GM18505 (cell line): Measurements from ENCODE around the gene SRPK3.
"Not testable (repeated sequence)": the region's sequence is repeated elsewhere in the genome, so short reads cannot be mapped to it uniquely, and the experiment has no call there.

ENCODE experiments used
- ATAC-seq: cut with Tn5 transposase; IDR thresholded peaks from one replicate; pipeline ENCODE4 v1.9.1; 2021; ENCODE audit not compliant: unreplicated experiment
- POLR2A ChIP-seq: IDR thresholded peaks from 4 replicates; pipeline ENCODE4 v1.6.1; 2011; ENCODE audit warnings: borderline replicate concordance; ENCODE audit not compliant: insufficient read depth, insufficient read length; ENCODE audit errors: extremely low read depth

The SRPK3 gene

GRCh38 chrX:153805436-153805835 lies 24.6 kb downstream of the SRPK3 start:
- no peak for ATAC-seq
- no peak for TF ChIP-seq POLR2A

DNA sequence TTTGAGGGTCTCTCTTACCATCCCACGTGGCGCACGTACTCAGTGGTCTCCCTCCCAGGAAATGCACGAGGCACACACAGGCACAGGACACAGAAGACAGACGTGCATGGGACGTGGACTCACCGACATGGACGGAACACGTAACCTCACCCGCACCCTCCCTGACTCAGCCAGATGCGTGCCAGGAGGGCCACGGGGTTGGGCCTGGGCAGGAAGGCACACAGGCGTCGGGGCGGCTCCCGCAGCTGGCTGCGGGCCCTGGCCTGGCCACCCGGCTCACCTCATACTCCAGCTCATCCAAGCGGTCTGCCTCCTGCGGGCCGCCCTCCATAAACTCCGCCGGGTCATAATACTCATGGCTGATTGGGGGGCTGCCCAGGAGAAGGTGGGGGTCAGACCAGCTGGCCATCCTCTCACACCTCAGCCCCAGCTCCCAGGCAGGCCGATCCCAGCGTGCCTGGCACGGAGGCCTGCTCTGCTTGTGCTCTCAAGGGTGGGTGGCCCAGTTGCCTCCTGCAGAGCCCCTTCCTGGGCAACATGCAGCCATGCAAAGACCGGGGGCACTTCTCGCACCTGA lies 26.2 kb downstream of the SRPK3 start:
- ATAC-seq, result no peak
- no peak for TF ChIP-seq POLR2A

GRCh38 chrX:153807976-153808375 lies 27.1 kb downstream of the SRPK3 start:
- no peak for TF ChIP-seq POLR2A
- ATAC-seq, result no peak

- ATAC-seq, result no peak
- TF ChIP-seq POLR2A, result no peak
Measured at GRCh38 chrX:153812220-153812619, 31.4 kb downstream of the SRPK3 start.

- ATAC-seq, result no peak
Measured at GRCh38 chrX:153813161-153813560, 32.3 kb downstream of the SRPK3 start.

DNA sequence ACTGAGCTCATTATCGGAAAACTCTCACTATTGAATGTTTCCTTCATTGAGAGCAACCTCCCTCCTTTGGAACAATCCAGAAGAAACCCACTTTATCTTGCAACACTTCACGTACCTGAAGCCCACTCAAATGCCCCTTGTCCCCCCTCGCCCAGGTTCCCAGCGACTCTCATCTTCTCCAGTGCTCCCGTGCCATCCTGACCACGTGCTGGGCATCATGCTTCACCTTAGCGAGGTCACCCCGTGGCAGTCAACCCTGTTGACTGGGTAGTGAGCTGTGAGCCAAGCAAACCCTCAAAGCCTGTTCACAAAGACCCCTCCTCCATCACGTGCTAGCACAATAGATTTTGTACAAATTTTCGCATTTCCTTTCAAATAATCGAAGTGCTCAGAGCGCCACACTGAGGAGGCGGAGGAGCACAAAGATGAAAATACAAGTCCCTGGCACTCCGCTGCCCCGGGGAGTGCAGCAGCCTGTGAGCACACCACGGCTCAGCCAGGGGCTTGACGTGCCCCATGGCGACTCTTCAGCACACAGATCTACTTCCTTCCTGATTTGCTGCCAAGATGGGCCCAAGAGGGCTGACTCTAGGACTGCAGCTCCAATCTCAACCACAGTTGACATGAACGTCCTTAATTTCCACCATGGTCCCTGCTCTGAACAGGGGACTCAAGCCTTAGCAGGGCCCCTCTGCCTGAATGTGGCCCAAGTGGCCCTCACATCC lies 33.9 kb downstream of the SRPK3 start:
- ATAC-seq, result no peak
- no peak for TF ChIP-seq POLR2A

More at GRCh38 chrX:153813161-153813560, 32.3 kb downstream of the SRPK3 start:
- TF ChIP-seq POLR2A, result no peak

DNA sequence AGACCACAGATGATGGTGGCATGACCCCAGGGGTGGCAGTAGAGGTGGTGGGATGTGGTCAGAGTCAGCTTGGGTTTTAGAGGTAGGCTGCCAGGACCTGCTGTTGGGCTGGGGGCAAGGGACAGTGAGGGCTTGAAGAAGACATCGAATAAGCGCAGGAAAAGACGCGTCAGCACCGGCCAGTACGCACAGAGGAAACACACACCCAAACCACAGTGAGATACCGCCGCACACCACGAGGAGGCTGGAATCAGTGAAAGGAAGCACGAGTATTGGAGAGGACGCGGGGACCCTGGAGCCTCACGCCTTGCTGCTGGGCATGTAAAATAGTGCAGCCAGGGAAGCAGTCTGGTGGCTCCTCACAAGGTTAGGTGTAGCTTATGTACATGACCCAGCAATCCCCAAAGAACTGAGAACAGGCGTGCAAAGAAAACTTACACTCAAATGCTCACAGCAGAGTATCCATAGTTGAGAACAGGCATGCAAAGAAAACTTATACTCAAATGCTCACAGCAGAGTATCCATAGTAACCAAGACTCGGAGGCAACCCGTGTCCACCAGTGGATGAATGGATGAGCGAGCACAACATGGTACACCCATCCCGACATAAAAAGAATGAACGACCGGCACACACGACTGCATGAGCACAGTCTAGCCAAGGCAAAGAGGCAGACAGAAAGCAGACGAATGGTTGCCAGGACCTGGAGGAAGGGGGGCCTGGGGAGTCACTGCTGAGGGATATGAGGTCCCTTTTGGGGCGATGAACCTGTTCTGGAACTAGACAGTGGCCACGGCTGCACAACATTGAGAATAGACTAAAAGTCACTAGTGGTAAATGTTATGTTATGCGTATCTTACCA lies 36.2 kb downstream of the SRPK3 start:
- TF ChIP-seq POLR2A, result no peak
- no peak for ATAC-seq

- not testable (repeated sequence) for ATAC-seq
Measured at GRCh38 chrX:153818064-153818463, 37.2 kb downstream of the SRPK3 start.

DNA sequence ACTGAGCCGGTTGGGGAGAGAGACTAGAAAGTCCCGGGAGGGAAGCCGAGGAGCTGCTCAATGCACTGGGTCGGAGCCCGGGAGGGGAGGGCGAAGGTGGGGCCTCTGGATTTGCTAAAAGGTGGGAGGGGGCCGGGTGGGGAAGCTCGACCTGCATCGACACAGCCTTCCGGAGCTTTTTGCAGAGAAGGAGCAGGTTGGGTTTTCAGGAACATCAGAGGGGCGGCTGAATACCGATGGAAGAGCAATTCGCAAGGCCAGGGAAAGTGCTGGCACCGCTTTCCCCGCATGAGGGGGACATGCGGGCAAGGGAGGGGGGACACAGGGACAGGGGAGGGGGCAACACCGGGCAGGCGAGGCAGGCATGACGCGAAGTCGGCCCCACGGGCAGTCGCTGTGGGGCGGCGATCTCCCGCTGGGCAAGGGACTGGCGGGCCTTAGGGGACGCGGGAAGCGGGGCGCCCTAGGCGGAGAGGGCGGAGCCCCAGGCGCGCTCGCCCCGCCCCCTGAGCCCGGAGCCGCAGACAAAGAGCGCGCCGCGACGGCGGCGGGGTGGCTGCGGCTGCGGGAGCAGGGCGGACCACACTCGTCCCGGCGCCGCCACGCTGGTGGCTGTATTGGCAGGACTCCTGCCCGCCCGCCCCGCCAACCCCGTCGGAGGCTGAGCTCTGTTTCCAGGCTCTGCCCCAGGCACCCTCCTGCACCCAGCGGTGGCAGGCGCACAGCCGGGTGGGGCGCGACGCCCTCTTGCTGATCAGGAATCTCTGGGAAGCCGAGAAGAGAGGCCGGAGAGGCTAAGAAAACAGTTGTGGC lies 37.9 kb downstream of the SRPK3 start:
- ATAC-seq, result no peak
- no peak for TF ChIP-seq POLR2A

DNA sequence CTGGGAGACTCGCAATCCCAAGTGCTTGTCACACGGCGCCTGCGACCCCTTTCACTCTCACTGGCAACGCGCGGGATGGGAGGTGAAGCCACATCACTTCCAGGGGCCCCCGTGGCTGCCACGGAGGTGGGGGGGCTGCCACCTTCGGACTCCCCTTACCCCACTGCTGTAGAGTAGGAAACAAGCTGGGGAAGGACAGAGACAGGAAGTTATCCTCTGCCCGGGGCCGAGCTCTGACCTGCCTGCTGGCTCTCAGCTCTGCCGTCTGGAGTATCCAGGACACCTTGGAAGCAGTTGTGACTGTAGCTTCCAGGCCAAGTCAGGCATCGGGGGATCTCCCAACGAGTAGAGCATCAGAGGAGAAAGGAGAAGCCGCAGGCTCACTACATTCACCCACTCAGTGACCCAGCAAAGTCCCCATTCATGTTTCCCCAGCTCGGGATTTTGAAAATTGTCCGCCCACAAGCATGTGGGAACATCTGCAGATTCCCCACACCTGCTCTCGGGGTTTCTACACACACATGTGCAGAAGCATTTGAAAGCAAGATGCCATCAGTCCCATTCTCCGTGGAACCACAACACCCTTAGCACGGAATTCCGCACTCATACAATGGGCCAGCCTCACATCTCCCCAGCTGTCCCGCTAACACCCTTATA lies 38.7 kb downstream of the SRPK3 start:
- no peak for ATAC-seq

DNA sequence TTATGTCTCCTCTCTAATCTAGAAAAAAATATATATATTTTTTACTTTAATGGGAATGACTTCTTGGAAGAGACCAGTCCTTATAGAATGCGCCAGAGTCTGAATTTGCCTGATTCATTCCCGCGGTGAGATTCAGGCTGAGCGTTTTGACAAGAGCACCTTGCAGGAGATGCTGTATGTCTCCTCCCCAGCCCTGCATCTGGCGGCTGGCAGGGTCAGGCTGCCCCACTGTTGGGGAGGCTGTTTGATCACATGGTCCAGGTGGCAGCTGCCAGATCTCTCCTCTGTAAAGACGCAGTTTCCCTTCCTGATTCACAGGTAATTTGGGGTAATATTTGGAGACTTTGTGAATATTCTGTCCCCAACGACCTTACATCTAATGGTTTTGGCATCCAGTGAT lies 39.8 kb downstream of the SRPK3 start:
- TF ChIP-seq POLR2A, result no peak

More for the DNA sequence above, 38.7 kb downstream of the SRPK3 start:
- no peak for TF ChIP-seq POLR2A

GRCh38 chrX:153821066-153821465 lies 40.2 kb downstream of the SRPK3 start:
- ATAC-seq, result no peak
- TF ChIP-seq POLR2A, result no peak

More for the DNA sequence above, 39.8 kb downstream of the SRPK3 start:
- no peak for ATAC-seq
